Activated CD4-positive, alpha-beta memory T cell treated with anti-CD3 and anti-CD28 coated beads for 36 hours (primary cell): ENCODE data around the gene PTTG1IP. TPM values are rescaled to one million over a fixed set of nuclear protein-coding genes. Genes with fewer than 3 reads are reported as not detected.
"Not testable (repeated sequence)": the region's sequence is repeated elsewhere in the genome, so short reads cannot be mapped to it uniquely, and the experiment has no call there.

Source experiments
- CTCF ChIA-PET: fragments of 350-600 bp; sonication (Branson Sonifier 250); formaldehyde crosslinking; loops from one replicate; lab custom pipeline; 2021; ENCODE audit warnings: antibody characterized with exemption, inconsistent platforms; lab: Charles Lee
- POLR2A ChIA-PET: fragments of 350-600 bp; sonication (Branson Sonifier 250); formaldehyde crosslinking; loops from one replicate; lab custom pipeline; 2021; ENCODE audit warnings: antibody characterized with exemption; lab: Charles Lee
- DNase-seq: peaks from one replicate; pipeline ENCODE4 v3.0.0-alpha.2; 2020
- H3K27ac Mint-ChIP-seq: one replicate; pipeline ENCODE4 v1.8.0; 2021; ENCODE audit warnings: mixed read lengths
- H3K27me3 Mint-ChIP-seq: one replicate; pipeline ENCODE4 v1.8.0; 2021; ENCODE audit warnings: mixed read lengths
- H3K36me3 Mint-ChIP-seq: one replicate; pipeline ENCODE4 v1.8.0; 2021; ENCODE audit warnings: mixed read lengths
- H3K4me1 Mint-ChIP-seq: one replicate; pipeline ENCODE4 v1.8.0; 2021; ENCODE audit warnings: low read depth, mixed read lengths
- H3K4me3 Mint-ChIP-seq: one replicate; pipeline ENCODE4 v1.8.0; 2021; ENCODE audit warnings: mild to moderate bottlenecking, mixed read lengths
- H3K9me3 Mint-ChIP-seq: one replicate; pipeline ENCODE4 v1.8.0; 2021; ENCODE audit warnings: mixed read lengths
- intact Hi-C: fragments of 100-400 bp; cut with micrococcal nuclease; formaldehyde crosslinking; loops from one replicate; pipeline ENCODE4 v1.15.1; 2023
- total RNA-seq, 2 experiments: library from RNA; stranded (reverse); gene quantifications; one replicate each; pipeline ENCODE4 v1.2.3, GENCODE V29; 2021

PTTG1IP gene
- total RNA-seq, 2 experiments from 2014 or later: 43.0 to 44.4 TPM

GRCh38 chr21:44886113-44887075 lies 12.9 kb upstream of the PTTG1IP start:
- peaks cover 2% of the 10 kb centered on the region for H3K36me3 Mint-ChIP-seq
- DNase-seq: no peak
- H3K4me3 Mint-ChIP-seq: no peak overlapping the region
- H3K27me3 Mint-ChIP-seq: no peaks in the 10 kb centered on the region
- no peak overlapping the region for H3K27ac Mint-ChIP-seq
- no peaks in the 10 kb centered on the region for H3K9me3 Mint-ChIP-seq
- intact Hi-C loops: no loop called here
- ChIA-PET POLR2A (interaction anchor here (0.9 kb wide), 1 partner anchor 9 kb away, joined by 4 read pairs; no protein-coding TSS in a partner anchor), CTCF (no interaction called here)
- peaks cover 13% of the 10 kb centered on the region for H3K4me1 Mint-ChIP-seq

DNA sequence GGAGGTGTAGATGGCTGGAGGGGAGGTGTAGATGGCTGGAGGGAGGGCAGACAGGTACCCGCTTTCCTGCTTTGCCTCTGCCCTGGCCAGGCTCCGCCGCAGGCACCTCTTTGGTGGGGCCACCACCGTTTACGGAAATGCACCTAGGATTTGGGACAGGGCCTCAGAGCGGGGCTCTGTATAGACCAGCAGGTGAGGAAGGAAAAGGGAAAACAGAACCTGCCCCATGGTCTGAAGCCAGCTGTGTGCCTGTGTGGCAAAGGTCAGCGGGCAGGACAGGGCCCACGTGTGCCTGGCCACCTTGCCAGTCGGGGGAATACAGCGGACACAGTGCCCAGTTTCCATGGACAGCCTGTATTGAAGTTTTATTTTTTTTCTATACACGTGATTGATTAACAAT lies 12.1 kb upstream of the PTTG1IP start:
- H3K9me3 Mint-ChIP-seq: no peaks in the 10 kb centered on the region
- peaks cover 2% of the 10 kb centered on the region for H3K36me3 Mint-ChIP-seq
- intact Hi-C loops: no loop called here
- ChIA-PET POLR2A (interaction anchor here (0.9 kb wide), 1 partner anchor 10 kb away, joined by 4 read pairs; no protein-coding TSS in a partner anchor), CTCF (no interaction called here)
- H3K4me3 Mint-ChIP-seq: no peak overlapping the region
- no peak for DNase-seq
- no peaks in the 10 kb centered on the region for H3K27me3 Mint-ChIP-seq
- no peak overlapping the region for H3K27ac Mint-ChIP-seq
- peaks cover 21% of the 10 kb centered on the region for H3K4me1 Mint-ChIP-seq

GRCh38 chr21:44884097-44884496 lies 10.6 kb upstream of the PTTG1IP start:
- peaks cover 21% of the 10 kb centered on the region for H3K4me1 Mint-ChIP-seq
- H3K36me3 Mint-ChIP-seq: peaks cover 2% of the 10 kb centered on the region
- intact Hi-C loops: no loop called here
- H3K9me3 Mint-ChIP-seq: no peaks in the 10 kb centered on the region
- no peaks in the 10 kb centered on the region for H3K27me3 Mint-ChIP-seq
- no peak overlapping the region for H3K4me3 Mint-ChIP-seq
- no peak for DNase-seq
- CTCF ChIA-PET: interaction anchor here (0.9 to 1.9 kb wide), 4 partner anchors 9 to 84 kb away, joined by 3 to 14 read pairs (median 4); partner anchors contain the start of gene UBE2G2
- H3K27ac Mint-ChIP-seq: no peak overlapping the region
- POLR2A ChIA-PET: interaction anchor here (0.6 kb wide), 1 partner anchor 11 kb away, joined by 3 read pairs; the partner anchor contains the start of gene PTTG1IP

GRCh38 chr21:44883250-44883649 lies 9.8 kb upstream of the PTTG1IP start:
- intact Hi-C loops: no loop called here
- H3K27ac Mint-ChIP-seq: no peak overlapping the region
- ChIA-PET POLR2A (interaction anchor here (0.8 kb wide), 1 partner anchor 9 kb away, joined by 3 read pairs; the partner anchor contains the start of gene PTTG1IP), CTCF (interaction anchor here (1.9 to 4.7 kb wide), 2 partner anchors 10 to 83 kb away, joined by 14 to 24 read pairs; partner anchors contain the start of gene UBE2G2)
- H3K27me3 Mint-ChIP-seq: no peaks in the 10 kb centered on the region
- DNase-seq: no peak
- H3K4me3 Mint-ChIP-seq: no peak overlapping the region
- H3K9me3 Mint-ChIP-seq: no peaks in the 10 kb centered on the region
- H3K4me1 Mint-ChIP-seq: peaks cover 21% of the 10 kb centered on the region
- peaks cover 2% of the 10 kb centered on the region for H3K36me3 Mint-ChIP-seq

GRCh38 chr21:44881198-44881872 lies 7.8 kb upstream of the PTTG1IP start:
- Mint-ChIP-seq H3K27me3 (no peaks in the 10 kb centered on the region), H3K4me1 (peaks cover 21% of the 10 kb centered on the region), H3K36me3 (no peaks in the 10 kb centered on the region), H3K9me3 (no peaks in the 10 kb centered on the region), H3K4me3 (no peak overlapping the region), H3K27ac (peak overlapping the region; percentile 79)
- ChIA-PET POLR2A (interaction anchor here (1.7 kb wide), 1 partner anchor 46 kb away, joined by 5 read pairs; no protein-coding TSS in a partner anchor), CTCF (interaction anchor here (1.1 to 4.7 kb wide), 5 partner anchors 11 to 81 kb away, joined by 3 to 24 read pairs (median 5); partner anchors contain the start of gene UBE2G2)
- intact Hi-C loops: no loop called here
- DNase-seq: peak; percentile 31

- POLR2A ChIA-PET: interaction anchor here (1.7 kb wide), 1 partner anchor 46 kb away, joined by 5 read pairs; no protein-coding TSS in a partner anchor
These were observed 7.1 kb upstream of the PTTG1IP start for GRCh38 chr21:44880405-44881197.

DNA sequence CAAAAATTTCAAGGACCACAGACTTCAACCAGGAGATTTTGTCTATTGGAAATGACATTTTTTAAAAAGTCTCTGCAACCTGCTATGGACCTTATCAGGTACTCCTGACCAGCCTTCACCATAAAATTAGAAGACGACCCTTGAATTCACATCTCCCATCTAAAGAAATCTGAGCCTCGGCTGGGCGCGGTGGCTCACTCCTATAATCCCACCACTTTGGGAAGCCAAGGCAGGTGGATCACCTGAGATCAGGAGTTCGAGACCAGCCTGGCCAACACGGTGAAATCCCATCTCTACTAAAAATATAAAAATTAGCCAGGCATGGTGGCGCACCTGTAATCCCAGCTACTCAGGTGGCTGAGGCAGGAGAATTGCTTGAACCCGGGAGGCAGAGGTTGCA lies 5.7 kb upstream of the PTTG1IP start:
- H3K9me3 Mint-ChIP-seq, H3K36me3 Mint-ChIP-seq, H3K27me3 Mint-ChIP-seq, H3K27ac Mint-ChIP-seq, DNase-seq, POLR2A ChIA-PET, H3K4me3 Mint-ChIP-seq, intact Hi-C loops: not testable (repeated sequence)
- CTCF ChIA-PET: interaction anchor here (1.2 to 4.7 kb wide), 4 partner anchors 53 to 257 kb away, joined by 3 to 24 read pairs (median 4); partner anchors contain the start of gene UBE2G2
- peaks cover 32% of the 10 kb centered on the region for H3K4me1 Mint-ChIP-seq

More at GRCh38 chr21:44880405-44881197, 7.1 kb upstream of the PTTG1IP start:
- peaks cover 23% of the 10 kb centered on the region for H3K4me1 Mint-ChIP-seq
- no peaks in the 10 kb centered on the region for H3K9me3 Mint-ChIP-seq
- peak overlapping the region; percentile 79 for H3K27ac Mint-ChIP-seq
- CTCF ChIA-PET: interaction anchor here (1.6 to 4.7 kb wide), 3 partner anchors 31 to 87 kb away, joined by 6 to 24 read pairs (median 6); partner anchors contain the start of gene UBE2G2
- H3K4me3 Mint-ChIP-seq: no peak overlapping the region
- no peak for DNase-seq
- H3K36me3 Mint-ChIP-seq: no peaks in the 10 kb centered on the region
- no peaks in the 10 kb centered on the region for H3K27me3 Mint-ChIP-seq
- intact Hi-C loops: no loop called here

DNA sequence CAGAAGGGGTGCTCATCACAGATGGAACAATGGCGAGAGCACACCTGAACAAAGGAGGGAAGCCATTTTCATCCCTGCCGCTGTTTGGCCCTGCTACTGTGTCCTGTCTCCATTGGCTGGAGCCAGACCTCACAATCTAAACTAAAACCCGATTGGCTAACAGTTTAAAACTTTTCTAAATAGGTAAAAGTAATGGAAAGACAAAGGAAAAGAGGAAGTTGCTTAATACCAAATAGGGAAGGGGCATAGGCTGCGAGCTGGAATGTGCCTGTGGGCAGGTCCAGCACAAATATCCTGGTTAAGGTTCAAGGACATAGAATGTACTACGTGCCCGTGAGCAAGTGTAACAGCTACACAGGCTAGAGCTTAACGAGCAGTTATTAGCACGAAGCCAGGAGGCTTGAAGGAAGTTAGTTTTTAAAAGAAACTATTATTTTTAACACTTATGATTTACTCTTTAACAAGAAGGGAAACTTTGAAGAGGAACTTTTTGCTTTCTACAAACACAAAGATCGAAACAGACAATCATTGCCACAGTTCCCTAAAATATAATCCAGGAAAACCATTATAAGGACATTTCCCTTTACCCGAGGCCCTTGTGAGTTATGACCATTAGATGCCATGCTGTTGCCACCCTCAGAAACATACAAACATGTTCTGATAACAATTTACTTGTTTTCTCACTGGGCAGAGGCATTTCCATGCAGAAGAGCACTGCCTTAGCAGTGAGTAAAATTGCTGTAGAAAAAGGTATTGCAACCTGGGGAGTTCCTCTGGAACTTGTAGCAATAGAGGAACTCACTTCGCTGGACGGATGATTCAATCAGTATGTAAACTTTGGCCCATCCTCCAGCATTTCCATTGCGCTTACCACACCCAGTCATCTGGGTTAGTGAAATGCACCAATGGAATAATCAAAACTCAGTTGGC lies 4.8 kb upstream of the PTTG1IP start:
- H3K36me3 Mint-ChIP-seq: no peaks in the 10 kb centered on the region
- H3K4me1 Mint-ChIP-seq: peaks cover 32% of the 10 kb centered on the region
- intact Hi-C loops: no loop called here
- POLR2A ChIA-PET: no interaction called here
- H3K4me3 Mint-ChIP-seq: no peak overlapping the region
- H3K27ac Mint-ChIP-seq: no peak overlapping the region
- DNase-seq: no peak
- no peaks in the 10 kb centered on the region for H3K27me3 Mint-ChIP-seq
- no peaks in the 10 kb centered on the region for H3K9me3 Mint-ChIP-seq
- CTCF ChIA-PET: interaction anchor here (0.7 to 1.6 kb wide), 5 partner anchors 54 to 258 kb away, joined by 3 to 6 read pairs (median 3); partner anchors contain the start of gene UBE2G2

DNA sequence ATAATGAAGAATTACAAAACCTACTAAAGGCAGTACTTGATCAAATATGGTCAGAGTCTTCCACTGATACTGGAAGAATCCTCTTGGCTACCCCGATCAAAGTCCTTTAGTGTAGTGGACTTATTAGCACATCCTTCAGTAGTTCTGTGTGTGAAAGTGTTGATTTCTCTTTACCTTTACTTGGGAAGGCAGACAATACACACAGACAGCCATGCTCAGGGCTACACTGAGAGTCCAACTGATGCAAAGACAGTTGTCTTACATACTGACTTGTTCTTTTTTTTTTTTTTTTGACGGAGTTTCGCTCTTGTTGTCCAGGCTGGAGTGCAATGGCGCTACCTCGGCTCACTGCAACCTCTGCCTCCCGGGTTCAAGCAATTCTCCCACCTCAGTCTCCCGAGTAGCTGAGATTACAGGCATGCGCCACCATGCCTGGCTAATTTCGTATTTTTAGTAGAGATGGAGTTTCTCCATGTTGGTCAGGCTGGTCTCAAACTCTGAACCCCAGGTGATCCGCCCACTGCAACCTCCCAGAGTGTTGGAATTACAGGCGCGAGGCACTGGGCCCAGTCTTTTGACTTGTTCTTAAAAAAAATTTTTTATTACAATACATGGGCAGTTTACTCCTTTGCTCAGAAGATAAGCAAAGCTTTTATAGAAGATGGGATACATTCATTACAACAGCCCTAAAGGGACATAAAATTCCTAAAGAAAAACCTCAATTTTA lies 3.5 kb upstream of the PTTG1IP start:
- peaks cover 32% of the 10 kb centered on the region for H3K4me1 Mint-ChIP-seq
- ChIA-PET POLR2A (interaction anchor here (0.7 kb wide), 1 partner anchor 76 kb away, joined by 3 read pairs; no protein-coding TSS in a partner anchor), CTCF (interaction anchor here (0.7 to 5.2 kb wide), 5 partner anchors 21 to 93 kb away, joined by 3 to 100 read pairs (median 5); partner anchors contain the start of gene UBE2G2)
- no peak overlapping the region for H3K4me3 Mint-ChIP-seq
- intact Hi-C loops: no loop called here
- no peak overlapping the region for H3K27ac Mint-ChIP-seq
- H3K36me3 Mint-ChIP-seq: no peaks in the 10 kb centered on the region
- DNase-seq: no peak
- H3K9me3 Mint-ChIP-seq: no peaks in the 10 kb centered on the region
- no peaks in the 10 kb centered on the region for H3K27me3 Mint-ChIP-seq
